HG03565 (cell line): Measurements from ENCODE around the gene MLF2.
"Not testable (repeated sequence)": the region's sequence is repeated elsewhere in the genome, so short reads cannot be mapped to it uniquely, and the experiment has no call there.

Source experiments
- ATAC-seq: cut with Tn5 transposase; IDR thresholded peaks from one replicate; pipeline ENCODE4 v1.9.1; 2021; ENCODE audit warnings: mild to moderate bottlenecking, moderate library complexity; ENCODE audit not compliant: unreplicated experiment

Gene MLF2

GRCh38 chr12:6765634-6766581, 13.0 kb upstream of the MLF2 start, which contains the start of gene PTMS:
Gene PTMS, plus strand, starts transcription at chr12:6766363. Its CDS starts 343 bp downstream, at chr12:6766706.
- ATAC-seq, result no peak

- no peak for ATAC-seq
These were observed 12.2 kb upstream of the MLF2 start for GRCh38 chr12:6765048-6765633.

GRCh38 chr12:6764011-6764828, 11.3 kb upstream of the MLF2 start:
- ATAC-seq, result peak; percentile 86

- no peak for ATAC-seq
These were observed 10.4 kb upstream of the MLF2 start for GRCh38 chr12:6763380-6763779.

GRCh38 chr12:6759741-6760140, 6.8 kb upstream of the MLF2 start:
- ATAC-seq, result no peak

DNA sequence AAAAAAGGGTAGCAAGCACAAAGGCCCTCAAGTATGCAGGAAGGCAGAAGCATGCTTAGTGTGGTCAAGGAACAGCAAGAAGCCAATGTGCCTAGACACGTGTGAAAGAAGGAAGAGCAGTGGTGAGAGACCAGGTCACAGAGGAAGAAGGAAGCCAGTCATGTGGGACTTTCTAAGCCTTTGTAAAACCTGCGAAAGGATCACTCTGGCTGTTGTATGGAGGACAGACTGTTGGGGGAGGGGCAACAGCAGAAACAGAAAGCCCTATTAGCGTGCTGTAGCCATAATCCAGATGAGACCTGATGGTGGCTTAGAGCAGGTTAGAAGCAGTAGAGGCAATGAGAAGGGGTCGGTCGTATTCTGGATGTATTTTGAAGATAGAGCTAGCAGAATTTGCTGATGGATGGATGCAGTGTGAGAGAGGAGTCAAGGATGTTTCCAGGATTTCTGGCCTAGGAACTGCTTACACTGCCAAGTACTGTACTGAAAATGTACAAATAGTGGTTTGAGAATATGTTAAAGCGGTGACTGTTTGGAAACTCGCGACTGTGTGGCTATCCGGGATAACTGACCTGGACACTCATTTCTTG, 5.7 kb upstream of the MLF2 start:
- ATAC-seq, result no peak

- ATAC-seq, result no peak
These were observed 4.2 kb upstream of the MLF2 start for GRCh38 chr12:6757028-6757690.

GRCh38 chr12:6754411-6754810, 1.5 kb upstream of the MLF2 start:
- ATAC-seq, result no peak

DNA sequence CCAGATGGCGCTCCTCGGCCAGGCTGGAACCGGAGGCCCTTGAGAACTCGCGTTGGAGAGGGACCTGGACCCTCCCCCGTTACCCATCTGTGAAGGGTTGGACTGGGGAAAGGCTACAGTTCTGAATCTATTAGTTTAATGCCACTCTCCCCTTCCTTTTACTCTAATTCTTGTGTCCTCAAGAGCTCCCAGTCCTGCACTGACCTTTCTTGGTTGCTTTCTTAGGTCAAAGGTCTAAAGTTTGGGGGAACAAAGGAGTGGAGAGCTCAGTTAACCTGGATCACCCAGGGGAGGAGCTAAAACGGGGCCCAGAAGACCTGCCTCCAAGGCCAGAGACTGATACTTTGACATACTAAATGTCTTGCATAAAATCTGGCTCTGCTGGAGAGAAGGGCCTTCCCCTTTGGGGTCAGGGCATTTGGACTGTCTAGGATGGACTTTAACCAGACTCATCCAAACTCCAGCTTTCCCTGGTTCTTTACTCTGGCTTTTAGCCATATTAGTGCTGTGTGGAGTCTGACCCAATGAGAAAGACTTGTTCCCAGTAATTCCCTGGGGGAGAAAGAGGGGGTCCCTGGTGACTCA, 923 bp upstream of the MLF2 start:
- no peak for ATAC-seq

DNA sequence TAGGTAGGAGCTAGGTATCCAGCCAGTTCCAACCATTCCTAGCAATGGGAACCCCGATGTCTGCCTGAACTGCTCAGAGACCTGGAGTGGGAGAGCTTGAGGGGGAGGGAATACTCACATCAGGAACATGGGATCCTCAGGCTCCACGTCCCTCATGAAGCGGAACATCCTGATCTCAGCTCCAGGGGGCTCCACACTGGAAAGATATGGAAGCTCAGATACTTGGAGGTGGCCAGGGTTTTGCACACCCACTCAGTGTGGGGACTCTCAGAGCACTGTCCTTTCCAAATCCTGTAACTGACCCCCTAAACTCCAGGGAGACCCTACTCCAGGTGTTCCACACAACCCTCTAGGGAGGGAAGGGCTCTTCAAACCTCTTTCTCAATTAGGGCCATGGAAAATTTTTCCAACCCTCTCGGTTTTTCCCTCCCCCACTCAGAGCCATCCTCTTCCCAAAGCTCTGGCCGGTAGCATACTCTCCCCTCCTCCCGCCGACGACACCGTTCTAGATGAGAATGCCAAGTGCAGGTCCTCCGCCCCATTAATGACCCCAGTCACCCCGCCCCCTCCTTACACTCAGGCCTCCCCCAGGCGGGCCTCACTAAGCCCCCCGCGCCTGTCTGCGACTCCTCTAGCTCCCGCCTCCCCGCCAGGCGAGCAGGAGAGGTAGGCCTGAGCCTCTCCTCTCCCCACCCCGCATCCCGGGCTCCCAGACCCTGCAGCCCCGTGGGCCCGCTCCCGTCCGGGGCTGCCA, 597 bp downstream of the MLF2 start:
- ATAC-seq, result no peak

DNA sequence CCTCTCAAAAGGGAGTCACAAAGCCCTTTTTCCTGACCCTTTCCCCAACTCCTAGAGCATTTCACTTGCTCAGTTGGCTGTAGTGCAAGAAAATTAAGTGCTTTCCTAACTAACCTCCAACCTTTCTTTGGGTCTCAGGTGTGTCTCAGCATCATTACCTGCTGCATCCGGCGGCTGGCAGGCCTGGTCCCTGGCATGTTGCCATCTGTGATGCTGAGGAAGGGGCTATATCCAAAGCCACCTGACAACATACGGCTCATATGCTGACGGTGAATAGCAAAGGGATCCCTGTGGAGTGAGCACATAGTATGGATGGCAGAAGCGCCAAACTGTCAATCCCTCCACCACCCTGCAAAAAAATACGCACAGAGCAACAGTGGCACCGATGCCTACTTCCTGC, 1.2 kb downstream of the MLF2 start:
- no peak for ATAC-seq

DNA sequence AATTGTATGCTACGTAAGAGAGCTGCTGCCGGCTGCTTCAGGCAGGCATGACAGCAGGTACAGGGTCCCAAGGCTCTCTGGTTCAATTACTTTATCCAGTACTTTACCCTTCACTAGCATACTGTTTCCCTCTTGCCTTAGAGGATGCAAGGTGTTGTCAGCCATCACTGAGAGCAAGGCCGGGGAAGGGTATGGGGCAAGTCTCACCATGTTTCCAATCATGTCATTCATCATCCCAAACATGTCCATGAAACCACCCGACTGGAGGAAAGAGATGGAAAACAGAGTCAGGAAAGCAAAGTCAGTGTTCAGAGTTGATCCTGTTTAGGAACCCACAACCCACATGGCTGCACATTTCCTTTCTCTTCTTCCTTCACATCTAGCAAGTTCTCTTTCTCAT, 2.4 kb downstream of the MLF2 start:
- no peak for ATAC-seq

GRCh38 chr12:6748761-6749160, 4.2 kb downstream of the MLF2 start:
- ATAC-seq, result no peak

GRCh38 chr12:6747216-6747615, 5.7 kb downstream of the MLF2 start:
- no peak for ATAC-seq

GRCh38 chr12:6745741-6746525, 7.0 kb downstream of the MLF2 start:
- no peak for ATAC-seq

DNA sequence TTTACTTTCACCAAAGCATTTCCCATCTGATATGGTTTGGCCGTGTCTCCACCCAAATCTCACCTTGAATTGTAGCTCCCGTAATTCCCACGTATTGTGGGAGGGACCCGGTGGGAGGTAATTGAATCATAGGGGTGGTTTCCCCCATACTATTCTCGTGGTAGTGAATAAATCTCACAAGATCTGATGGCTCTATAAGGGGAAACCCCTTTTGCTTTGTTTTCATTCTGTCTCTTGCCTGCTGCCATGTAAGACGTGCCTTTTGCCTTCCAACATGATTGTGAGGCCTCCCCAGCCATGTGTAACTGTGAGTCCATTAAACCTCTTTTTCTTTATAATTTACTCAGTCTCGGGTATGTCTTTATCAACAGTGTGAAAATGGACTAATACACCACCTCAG, 9.6 kb downstream of the MLF2 start:
- not testable (repeated sequence) for ATAC-seq

GRCh38 chr12:6742834-6743233, 10.1 kb downstream of the MLF2 start:
- no peak for ATAC-seq

- ATAC-seq, result not testable (repeated sequence)
These were observed 10.9 kb downstream of the MLF2 start for GRCh38 chr12:6742080-6742479.

GRCh38 chr12:6736754-6737153, 16.2 kb downstream of the MLF2 start:
- no peak for ATAC-seq
